Upper lobe of left lung (tissue), 6 donors: ENCODE data around the gene GSAP. TPM values are rescaled to one million over a fixed set of nuclear protein-coding genes. Genes with fewer than 3 reads are reported as not detected.

Experiments
- ATAC-seq, 2 donors: fragments of 200-7000 bp; cut with Tn5 transposase; one replicate each; pipeline ENCODE4 v1.9.1; 2022; ENCODE audit warnings: mild to moderate bottlenecking in 2 of 2, moderate library complexity in 2 of 2; ENCODE audit not compliant: low FRiP score in 2 of 2
- DNase-seq, 2 donors: peaks; one replicate each; pipeline ENCODE4 v3.0.0-alpha.2; 2019 to 2020
- H3K27ac ChIP-seq, 4 donors: fragments of 200-600 bp; sonication (generic); one replicate each; pipeline ENCODE4 v1.5.1; 2016 to 2019
- H3K27me3 ChIP-seq, 4 donors: fragments of 200-600 bp; sonication (generic); one replicate each; pipeline ENCODE4 v1.5.1; 2017 to 2019
- H3K36me3 ChIP-seq, 4 donors: fragments of 200-600 bp; sonication (generic); one replicate each; pipeline ENCODE4 v1.5.1; 2016 to 2019
- H3K4me1 ChIP-seq, 4 donors: fragments of 200-600 bp; sonication (generic); one replicate each; pipeline ENCODE4 v1.5.1; 2018 to 2019
- H3K4me3 ChIP-seq, 4 donors: fragments of 200-600 bp; sonication (generic); one replicate each; pipeline ENCODE4 v1.5.1; 2017 to 2019; ENCODE audit warnings: mild to moderate bottlenecking in 2 of 4, moderate library complexity in 1 of 4
- H3K9me3 ChIP-seq, 4 donors: fragments of 200-600 bp; sonication (generic); one replicate each; pipeline ENCODE4 v1.5.1; 2018 to 2019
- EP300 ChIP-seq, 4 donors: sonication (generic); formaldehyde crosslinking; IDR thresholded peaks; one replicate each; pipeline ENCODE4 v1.5.1; 2017; ENCODE audit warnings: antibody characterized with exemption in 4 of 4, control low read depth in 2 of 4
- POLR2A ChIP-seq, 4 donors: fragments of 450-650 bp; IDR thresholded peaks; one replicate each; pipeline ENCODE4 v1.5.1; 2016 to 2017; ENCODE audit warnings: antibody characterized with exemption in 4 of 4, mild to moderate bottlenecking in 2 of 4
- POLR2AphosphoS5 ChIP-seq, 2 donors: sonication (generic); formaldehyde crosslinking; IDR thresholded peaks; one replicate each; pipeline ENCODE4 v1.5.1; 2017; ENCODE audit warnings: antibody characterized with exemption in 2 of 2
- WGBS, 2 donors: methylation state at CpG; one replicate each; pipeline ENCODE4 v1.1.5; 2017 to 2018; 5-methylcytosine and 5-hydroxymethylcytosine counted together
- total RNA-seq, 6 donors: library from RNA; depleted of rRNA in 4 of 6; stranded (reverse); fragments of >200 nt in 4 of 6; gene quantifications; one replicate each; pipeline versions ENCODE4 v1.1.0 to v1.2.1, GENCODE V29; 2016 to 2021
- TF ChIP-seq, protein P1 (sequence below), 6 experiments: fragments of 450-650 bp in 4 of 6; fragments of 200-600 bp in 2 of 6; sonication (generic) in 2 of 6; IDR thresholded peaks; one replicate each; pipeline ENCODE4 v1.5.1; 2016 to 2019; ENCODE audit warnings: antibody characterized with exemption in 6 of 6
- donor health status: DM: no; HTN: no; CAD: no; lungs with moderate emphysema.
- donor health status: DM: no; HTN: yes; CAD: no; lungs with severe emphysema.

GSAP gene
- total RNA-seq, 6 donors from 2014 or later: 44.0 to 160 (median 73.8) TPM

- Histone ChIP-seq H3K9me3 (no peaks in the 10 kb centered on the region), H3K27me3 (no peaks in the 10 kb centered on the region), H3K4me1 (peaks cover 8 to 29% (median 13%) of the 10 kb centered on the region in 4 donors), H3K4me3 (no peak overlapping the region), H3K36me3 (no peaks in the 10 kb centered on the region), H3K27ac (no peak overlapping the region)
- WGBS, 2 donors: 97% methylated on average over 5 of the region's 5 CpGs
- no peak for TF ChIP-seq POLR2AphosphoS5 (IDR thresholded peaks at IDR 0.05)
- TF ChIP-seq EP300 (IDR thresholded peaks at IDR 0.05): no peak
- TF ChIP-seq, protein P1, sequence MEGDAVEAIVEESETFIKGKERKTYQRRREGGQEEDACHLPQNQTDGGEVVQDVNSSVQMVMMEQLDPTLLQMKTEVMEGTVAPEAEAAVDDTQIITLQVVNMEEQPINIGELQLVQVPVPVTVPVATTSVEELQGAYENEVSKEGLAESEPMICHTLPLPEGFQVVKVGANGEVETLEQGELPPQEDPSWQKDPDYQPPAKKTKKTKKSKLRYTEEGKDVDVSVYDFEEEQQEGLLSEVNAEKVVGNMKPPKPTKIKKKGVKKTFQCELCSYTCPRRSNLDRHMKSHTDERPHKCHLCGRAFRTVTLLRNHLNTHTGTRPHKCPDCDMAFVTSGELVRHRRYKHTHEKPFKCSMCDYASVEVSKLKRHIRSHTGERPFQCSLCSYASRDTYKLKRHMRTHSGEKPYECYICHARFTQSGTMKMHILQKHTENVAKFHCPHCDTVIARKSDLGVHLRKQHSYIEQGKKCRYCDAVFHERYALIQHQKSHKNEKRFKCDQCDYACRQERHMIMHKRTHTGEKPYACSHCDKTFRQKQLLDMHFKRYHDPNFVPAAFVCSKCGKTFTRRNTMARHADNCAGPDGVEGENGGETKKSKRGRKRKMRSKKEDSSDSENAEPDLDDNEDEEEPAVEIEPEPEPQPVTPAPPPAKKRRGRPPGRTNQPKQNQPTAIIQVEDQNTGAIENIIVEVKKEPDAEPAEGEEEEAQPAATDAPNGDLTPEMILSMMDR (IDR thresholded peaks at IDR 0.05): no peak
- TF ChIP-seq POLR2A (IDR thresholded peaks at IDR 0.05): no peak
- no peak for DNase-seq
- no peak for ATAC-seq
These were observed 34.5 kb upstream of the GSAP start for GRCh38 chr7:77450613-77451012.

DNA sequence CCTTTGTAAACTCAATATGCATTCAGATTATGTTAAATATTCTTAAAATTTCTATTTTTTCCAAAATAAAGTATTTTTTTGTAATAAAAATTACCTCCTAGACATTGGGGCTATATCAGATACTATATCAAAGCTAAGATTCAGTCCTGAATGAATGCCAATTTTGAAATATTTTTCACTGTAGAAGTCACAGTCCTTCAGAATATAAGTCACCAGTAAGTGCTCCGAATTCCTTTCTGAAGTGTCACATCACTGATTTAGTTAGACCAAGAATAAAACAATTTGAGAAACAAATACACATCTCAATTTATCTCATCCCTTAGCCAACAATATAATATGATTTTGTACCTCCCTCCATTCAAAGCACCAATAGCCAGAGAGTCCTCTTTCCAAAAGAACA, 33.9 kb upstream of the GSAP start:
- ATAC-seq (no peak), DNase-seq (no peak)
- H3K27me3 ChIP-seq: no peaks in the 10 kb centered on the region
- no peak overlapping the region for H3K27ac ChIP-seq
- H3K4me1 ChIP-seq: peaks cover 8 to 24% (median 13%) of the 10 kb centered on the region in 4 donors
- TF ChIP-seq EP300 (IDR thresholded peaks at IDR 0.05) (no peak), POLR2AphosphoS5 (IDR thresholded peaks at IDR 0.05) (no peak), POLR2A (IDR thresholded peaks at IDR 0.05) (no peak)
- TF ChIP-seq, protein P1 (IDR thresholded peaks at IDR 0.05): no peak
- H3K9me3 ChIP-seq: no peaks in the 10 kb centered on the region
- no peak overlapping the region for H3K4me3 ChIP-seq
- WGBS, 2 donors: 71 to 74% methylated on average over 1 of the region's 1 CpG
- H3K36me3 ChIP-seq: no peaks in the 10 kb centered on the region

DNA sequence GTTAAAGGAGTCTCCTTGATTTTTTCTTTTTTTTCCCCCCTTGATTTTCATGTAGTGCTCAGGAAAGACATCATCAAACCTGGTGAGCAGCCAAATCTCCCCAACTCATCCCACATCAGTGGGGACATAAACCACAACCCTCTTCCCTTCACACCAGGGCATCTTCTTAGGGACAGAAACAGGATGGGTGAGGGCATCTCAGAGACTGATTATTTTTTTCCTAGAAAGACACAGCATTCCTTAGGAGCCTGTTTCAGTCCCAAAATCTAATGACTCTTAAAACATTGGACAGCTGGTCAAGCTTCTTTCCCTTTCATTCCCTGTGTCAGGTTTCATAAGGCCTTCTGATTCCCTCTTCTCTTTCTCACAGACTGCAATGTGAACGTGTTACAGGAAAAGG, 31.5 kb upstream of the GSAP start:
- H3K27me3 ChIP-seq: no peaks in the 10 kb centered on the region
- TF ChIP-seq POLR2A (IDR thresholded peaks at IDR 0.05): no peak
- TF ChIP-seq, protein P1 (IDR thresholded peaks at IDR 0.05): no peak
- no peak for TF ChIP-seq EP300 (IDR thresholded peaks at IDR 0.05)
- no peak for TF ChIP-seq POLR2AphosphoS5 (IDR thresholded peaks at IDR 0.05)
- ATAC-seq: no peak
- H3K4me3 ChIP-seq: no peak overlapping the region
- no peak for DNase-seq
- H3K4me1 ChIP-seq: peaks cover 0 to 4% (median 2%) of the 10 kb centered on the region in 4 donors
- H3K9me3 ChIP-seq: no peaks in the 10 kb centered on the region
- no peaks in the 10 kb centered on the region for H3K36me3 ChIP-seq
- WGBS, 2 donors: 86 to 93% methylated on average over 1 of the region's 1 CpG
- H3K27ac ChIP-seq: no peak overlapping the region

- Histone ChIP-seq H3K9me3 (no peaks in the 10 kb centered on the region), H3K27me3 (no peaks in the 10 kb centered on the region), H3K4me3 (no peak overlapping the region), H3K27ac (peak overlapping the region in 1 of 4 donors; percentile 39), H3K4me1 (peaks cover 3 to 9% (median 5%) of the 10 kb centered on the region in 4 donors), H3K36me3 (no peaks in the 10 kb centered on the region)
- 22 to 31% methylated on average over 1 of the region's 1 CpG for WGBS, 2 donors
- ATAC-seq: peak; percentile 54 to 83
- TF ChIP-seq POLR2A (IDR thresholded peaks at IDR 0.05) (peak in 1 of 4 donors; percentile 9), POLR2AphosphoS5 (IDR thresholded peaks at IDR 0.05) (no peak), EP300 (IDR thresholded peaks at IDR 0.05) (peak in 1 of 4 donors; percentile 16)
- TF ChIP-seq, protein P1 (IDR thresholded peaks at IDR 0.05): no peak
- peak in 1 of 2 donors; percentile 59 for DNase-seq
These were observed 28.0 kb upstream of the GSAP start for GRCh38 chr7:77444123-77444522.

GRCh38 chr7:77443042-77443441, 26.9 kb upstream of the GSAP start:
- 77 to 84% methylated on average over 2 of the region's 2 CpGs for WGBS, 2 donors
- ATAC-seq: no peak
- Histone ChIP-seq H3K27me3 (no peaks in the 10 kb centered on the region), H3K4me3 (no peak overlapping the region), H3K9me3 (no peaks in the 10 kb centered on the region), H3K36me3 (no peaks in the 10 kb centered on the region), H3K27ac (peak overlapping the region in 1 of 4 donors; percentile 43), H3K4me1 (peaks cover 3 to 9% (median 5%) of the 10 kb centered on the region in 4 donors)
- no peak for DNase-seq
- no peak for TF ChIP-seq EP300 (IDR thresholded peaks at IDR 0.05)
- no peak for TF ChIP-seq POLR2A (IDR thresholded peaks at IDR 0.05)
- TF ChIP-seq, protein P1 (IDR thresholded peaks at IDR 0.05): no peak
- TF ChIP-seq POLR2AphosphoS5 (IDR thresholded peaks at IDR 0.05): no peak
